ENCODE results near the gene MACF1.
"Not testable (repeated sequence)": the region's sequence is repeated elsewhere in the genome, so short reads cannot be mapped to it uniquely, and the experiment has no call there.

MACF1 gene

GRCh38 chr1:39500862-39501389 lies 296.4 kb downstream of the MACF1 start:
- H3K4me1 ChIP-seq (ENCODE audit: control extremely low read depth in 1 of 4, control insufficient read depth in 4 of 4, insufficient read depth in 4 of 4, low read length in 3 of 4): peaks cover 0 to 7% (median 1%) of the 10 kb centered on the region in 4 experiments
- H3K4me3 ChIP-seq (ENCODE audit: control insufficient read depth in 1 of 7, extremely low read depth in 1 of 7, insufficient read depth in 4 of 7, low read depth in 2 of 7, low read length in 6 of 7): no peak overlapping the region
- DNase-seq: no peak
- WGBS (ENCODE audit: insufficient coverage): 100% methylated on average over 2 of the region's 4 CpGs
- no peak overlapping the region for H3K27ac ChIP-seq (ENCODE audit: insufficient read depth in 1 of 2, low read depth in 1 of 2, low read length in 2 of 2, poor library complexity in 1 of 2, severe bottlenecking in 2 of 2)
- POLR2A ChIA-PET: no interaction called here
- no peaks in the 10 kb centered on the region for H3K27me3 ChIP-seq (replicated peaks in 2 of 5; ENCODE audit: control insufficient read depth in 4 of 5, insufficient read depth in 5 of 5, low read length in 4 of 5)
- CTCF ChIA-PET: interaction anchor here (1.1 kb wide), 1 partner anchor 59 kb away, joined by 3 read pairs; no protein-coding TSS in a partner anchor
- H3K36me3 ChIP-seq (ENCODE audit: control insufficient read depth in 4 of 4, insufficient read depth in 4 of 4, low read length in 3 of 4): no peaks in the 10 kb centered on the region
- no peaks in the 10 kb centered on the region for H3K9me3 ChIP-seq (ENCODE audit: control extremely low read depth in 1 of 5, control insufficient read depth in 4 of 5, insufficient read depth in 2 of 5, low read depth in 1 of 5, low read length in 4 of 5)

GRCh38 chr1:39501666-39502065 lies 297.2 kb downstream of the MACF1 start:
- Histone ChIP-seq H3K27ac (ENCODE audit: insufficient read depth in 1 of 2, low read depth in 1 of 2, low read length in 2 of 2, poor library complexity in 1 of 2, severe bottlenecking in 2 of 2) (no peak overlapping the region), H3K4me1 (ENCODE audit: control extremely low read depth in 1 of 4, control insufficient read depth in 4 of 4, insufficient read depth in 4 of 4, low read length in 3 of 4) (peaks cover 0 to 7% (median 1%) of the 10 kb centered on the region in 4 experiments), H3K27me3 (replicated peaks in 2 of 5; ENCODE audit: control insufficient read depth in 4 of 5, insufficient read depth in 5 of 5, low read length in 4 of 5) (no peaks in the 10 kb centered on the region), H3K4me3 (ENCODE audit: control insufficient read depth in 1 of 7, extremely low read depth in 1 of 7, insufficient read depth in 4 of 7, low read depth in 2 of 7, low read length in 6 of 7) (no peak overlapping the region), H3K36me3 (ENCODE audit: control insufficient read depth in 4 of 4, insufficient read depth in 4 of 4, low read length in 3 of 4) (no peaks in the 10 kb centered on the region), H3K9me3 (ENCODE audit: control extremely low read depth in 1 of 5, control insufficient read depth in 4 of 5, insufficient read depth in 2 of 5, low read depth in 1 of 5, low read length in 4 of 5) (no peaks in the 10 kb centered on the region)
- no peak for DNase-seq
- ChIA-PET CTCF (interaction anchor here (1.1 kb wide), 1 partner anchor 60 kb away, joined by 3 read pairs; no protein-coding TSS in a partner anchor), POLR2A (no interaction called here)
- 73% methylated on average over 3 of the region's 5 CpGs for WGBS (ENCODE audit: insufficient coverage)

GRCh38 chr1:39504436-39504835 lies 299.9 kb downstream of the MACF1 start:
- H3K9me3 ChIP-seq (ENCODE audit: control extremely low read depth in 1 of 5, control insufficient read depth in 4 of 5, insufficient read depth in 2 of 5, low read depth in 1 of 5, low read length in 4 of 5); H3K27ac ChIP-seq (ENCODE audit: insufficient read depth in 1 of 2, low read depth in 1 of 2, low read length in 2 of 2, poor library complexity in 1 of 2, severe bottlenecking in 2 of 2); DNase-seq; H3K36me3 ChIP-seq (ENCODE audit: control insufficient read depth in 4 of 4, insufficient read depth in 4 of 4, low read length in 3 of 4); H3K4me1 ChIP-seq (ENCODE audit: control extremely low read depth in 1 of 4, control insufficient read depth in 4 of 4, insufficient read depth in 4 of 4, low read length in 3 of 4); POLR2A ChIA-PET; CTCF ChIA-PET; H3K4me3 ChIP-seq (ENCODE audit: control insufficient read depth in 1 of 7, extremely low read depth in 1 of 7, insufficient read depth in 4 of 7, low read depth in 2 of 7, low read length in 6 of 7): not testable (repeated sequence)
- H3K27me3 ChIP-seq (replicated peaks in 2 of 5; ENCODE audit: control insufficient read depth in 4 of 5, insufficient read depth in 5 of 5, low read length in 4 of 5): peaks cover 0 to 13% (median 0%) of the 10 kb centered on the region in 5 experiments
- WGBS (ENCODE audit: insufficient coverage): 99% methylated on average over 6 of the region's 9 CpGs

- H3K4me3 ChIP-seq (ENCODE audit: control insufficient read depth in 1 of 7, extremely low read depth in 1 of 7, insufficient read depth in 4 of 7, low read depth in 2 of 7, low read length in 6 of 7): no peak overlapping the region
- H3K4me1 ChIP-seq (ENCODE audit: control extremely low read depth in 1 of 4, control insufficient read depth in 4 of 4, insufficient read depth in 4 of 4, low read length in 3 of 4): peaks cover 0 to 13% (median 7%) of the 10 kb centered on the region in 4 experiments
- no peak overlapping the region for H3K27ac ChIP-seq (ENCODE audit: insufficient read depth in 1 of 2, low read depth in 1 of 2, low read length in 2 of 2, poor library complexity in 1 of 2, severe bottlenecking in 2 of 2)
- ChIA-PET CTCF (no interaction called here), POLR2A (no interaction called here)
- H3K9me3 ChIP-seq (ENCODE audit: control extremely low read depth in 1 of 5, control insufficient read depth in 4 of 5, insufficient read depth in 2 of 5, low read depth in 1 of 5, low read length in 4 of 5): no peaks in the 10 kb centered on the region
- H3K27me3 ChIP-seq (replicated peaks in 2 of 5; ENCODE audit: control insufficient read depth in 4 of 5, insufficient read depth in 5 of 5, low read length in 4 of 5): peaks cover 0 to 14% (median 0%) of the 10 kb centered on the region in 5 experiments
- no peak for DNase-seq
- H3K36me3 ChIP-seq (ENCODE audit: control insufficient read depth in 4 of 4, insufficient read depth in 4 of 4, low read length in 3 of 4): no peaks in the 10 kb centered on the region
Observed at GRCh38 chr1:39505289-39505688, 300.8 kb downstream of the MACF1 start.

GRCh38 chr1:39507230-39507928 lies 302.9 kb downstream of the MACF1 start:
- CTCF ChIA-PET: interaction anchor here (0.8 kb wide), 1 partner anchor 33 kb away, joined by 3 read pairs; no protein-coding TSS in a partner anchor
- Histone ChIP-seq H3K27me3 (replicated peaks in 2 of 5; ENCODE audit: control insufficient read depth in 4 of 5, insufficient read depth in 5 of 5, low read length in 4 of 5) (peaks cover 0 to 14% (median 0%) of the 10 kb centered on the region in 5 experiments), H3K27ac (ENCODE audit: insufficient read depth in 1 of 2, low read depth in 1 of 2, low read length in 2 of 2, poor library complexity in 1 of 2, severe bottlenecking in 2 of 2) (no peak overlapping the region), H3K9me3 (ENCODE audit: control extremely low read depth in 1 of 5, control insufficient read depth in 4 of 5, insufficient read depth in 2 of 5, low read depth in 1 of 5, low read length in 4 of 5) (no peaks in the 10 kb centered on the region), H3K4me3 (ENCODE audit: control insufficient read depth in 1 of 7, extremely low read depth in 1 of 7, insufficient read depth in 4 of 7, low read depth in 2 of 7, low read length in 6 of 7) (no peak overlapping the region), H3K4me1 (ENCODE audit: control extremely low read depth in 1 of 4, control insufficient read depth in 4 of 4, insufficient read depth in 4 of 4, low read length in 3 of 4) (peaks cover 0 to 16% (median 8%) of the 10 kb centered on the region in 4 experiments), H3K36me3 (ENCODE audit: control insufficient read depth in 4 of 4, insufficient read depth in 4 of 4, low read length in 3 of 4) (no peaks in the 10 kb centered on the region)
- WGBS (ENCODE audit: insufficient coverage): 88% methylated on average over 13 of the region's 14 CpGs
- DNase-seq: no peak
- POLR2A ChIA-PET: no interaction called here

- ChIA-PET POLR2A (no interaction called here), CTCF (interaction anchor here (0.6 to 1.9 kb wide), 4 partner anchors 20 to 32 kb away, joined by 3 to 5 read pairs (median 3); no protein-coding TSS in a partner anchor)
- 100% methylated on average over 5 of the region's 6 CpGs for WGBS (ENCODE audit: insufficient coverage)
- H3K27ac ChIP-seq (ENCODE audit: insufficient read depth in 1 of 2, low read depth in 1 of 2, low read length in 2 of 2, poor library complexity in 1 of 2, severe bottlenecking in 2 of 2): no peak overlapping the region
- peaks cover 0 to 14% (median 0%) of the 10 kb centered on the region in 5 experiments for H3K27me3 ChIP-seq (replicated peaks in 2 of 5; ENCODE audit: control insufficient read depth in 4 of 5, insufficient read depth in 5 of 5, low read length in 4 of 5)
- H3K36me3 ChIP-seq (ENCODE audit: control insufficient read depth in 4 of 4, insufficient read depth in 4 of 4, low read length in 3 of 4): no peaks in the 10 kb centered on the region
- H3K4me1 ChIP-seq (ENCODE audit: control extremely low read depth in 1 of 4, control insufficient read depth in 4 of 4, insufficient read depth in 4 of 4, low read length in 3 of 4): peaks cover 0 to 16% (median 8%) of the 10 kb centered on the region in 4 experiments
- no peaks in the 10 kb centered on the region for H3K9me3 ChIP-seq (ENCODE audit: control extremely low read depth in 1 of 5, control insufficient read depth in 4 of 5, insufficient read depth in 2 of 5, low read depth in 1 of 5, low read length in 4 of 5)
- no peak overlapping the region for H3K4me3 ChIP-seq (ENCODE audit: control insufficient read depth in 1 of 7, extremely low read depth in 1 of 7, insufficient read depth in 4 of 7, low read depth in 2 of 7, low read length in 6 of 7)
- DNase-seq: no peak
Observed at GRCh38 chr1:39508266-39508665, 303.8 kb downstream of the MACF1 start.

- ChIA-PET CTCF (interaction anchor here (0.6 to 1.9 kb wide), 4 partner anchors 19 to 84 kb away, joined by 3 to 5 read pairs (median 3); no protein-coding TSS in a partner anchor), POLR2A (interaction anchor here (0.6 kb wide), 1 partner anchor 246 kb away, joined by 3 read pairs; no protein-coding TSS in a partner anchor)
- Histone ChIP-seq H3K27me3 (replicated peaks in 2 of 5; ENCODE audit: control insufficient read depth in 4 of 5, insufficient read depth in 5 of 5, low read length in 4 of 5) (peaks cover 0 to 14% (median 0%) of the 10 kb centered on the region in 5 experiments), H3K36me3 (ENCODE audit: control insufficient read depth in 4 of 4, insufficient read depth in 4 of 4, low read length in 3 of 4) (no peaks in the 10 kb centered on the region), H3K4me3 (ENCODE audit: control insufficient read depth in 1 of 7, extremely low read depth in 1 of 7, insufficient read depth in 4 of 7, low read depth in 2 of 7, low read length in 6 of 7) (no peak overlapping the region), H3K9me3 (ENCODE audit: control extremely low read depth in 1 of 5, control insufficient read depth in 4 of 5, insufficient read depth in 2 of 5, low read depth in 1 of 5, low read length in 4 of 5) (no peaks in the 10 kb centered on the region), H3K4me1 (ENCODE audit: control extremely low read depth in 1 of 4, control insufficient read depth in 4 of 4, insufficient read depth in 4 of 4, low read length in 3 of 4) (peaks cover 0 to 16% (median 8%) of the 10 kb centered on the region in 4 experiments), H3K27ac (ENCODE audit: insufficient read depth in 1 of 2, low read depth in 1 of 2, low read length in 2 of 2, poor library complexity in 1 of 2, severe bottlenecking in 2 of 2) (no peak overlapping the region)
- 77% methylated on average over 11 of the region's 11 CpGs for WGBS (ENCODE audit: insufficient coverage)
- peak in 2 of 3 donors; percentile 37 to 42 for DNase-seq
Observed at GRCh38 chr1:39508857-39509305, 304.4 kb downstream of the MACF1 start.
